GM18861 (cell line): Measurements from ENCODE around the gene PUM2.

Experiments
- ATAC-seq: cut with Tn5 transposase; IDR thresholded peaks from one replicate; pipeline ENCODE4 v1.9.1; 2021; ENCODE audit not compliant: unreplicated experiment

Gene PUM2

GRCh38 chr2:20220806-20221554 is 129.7 kb downstream of the PUM2 start:
- ATAC-seq = no peak

- no peak for ATAC-seq
Observed at GRCh38 chr2:20219763-20220380, 130.8 kb downstream of the PUM2 start.

GRCh38 chr2:20218331-20219320 is 132.0 kb downstream of the PUM2 start:
- no peak for ATAC-seq

GRCh38 chr2:20217041-20217970 is 133.3 kb downstream of the PUM2 start:
- ATAC-seq = no peak

- no peak for ATAC-seq
Observed at GRCh38 chr2:20216130-20217025, 134.3 kb downstream of the PUM2 start.

- no peak for ATAC-seq
Observed at GRCh38 chr2:20215183-20216040, 135.2 kb downstream of the PUM2 start.

GRCh38 chr2:20214566-20215182 is 136.0 kb downstream of the PUM2 start:
- ATAC-seq = no peak

GRCh38 chr2:20213651-20214565 is 136.7 kb downstream of the PUM2 start:
- ATAC-seq = no peak

GRCh38 chr2:20212871-20213503 is 137.7 kb downstream of the PUM2 start:
- ATAC-seq = no peak

GRCh38 chr2:20212459-20212870 is 138.2 kb downstream of the PUM2 start:
- peak; percentile 79 for ATAC-seq

GRCh38 chr2:20211860-20212458 is 138.7 kb downstream of the PUM2 start:
- no peak for ATAC-seq

- no peak for ATAC-seq
Observed at GRCh38 chr2:20211420-20211819, 139.2 kb downstream of the PUM2 start.

GRCh38 chr2:20210462-20210861 is 140.2 kb downstream of the PUM2 start:
- no peak for ATAC-seq

GRCh38 chr2:20209373-20210109 is 141.1 kb downstream of the PUM2 start:
- no peak for ATAC-seq

- ATAC-seq = no peak
Observed at GRCh38 chr2:20208476-20208859, 142.2 kb downstream of the PUM2 start.
